H1 (cell line): Measurements from ENCODE around the gene EML4. TPM values are rescaled to one million over a fixed set of nuclear protein-coding genes. Genes with fewer than 3 reads are reported as not detected.

Experiments used
- CTCF ChIA-PET: fragments of 300-600 bp; sonication (Branson Sonifier 250); formaldehyde crosslinking; loops from one replicate; lab custom pipeline; 2021; ENCODE audit not compliant: partially characterized antibody; lab: Charles Lee
- POLR2A ChIA-PET: fragments of 300-600 bp; sonication (Branson Sonifier 250); formaldehyde crosslinking; loops from one replicate; lab custom pipeline; 2021; ENCODE audit warnings: inconsistent platforms; ENCODE audit not compliant: partially characterized antibody; lab: Charles Lee
- DNase-seq, 2 experiments: peaks; one replicate each; pipeline versions ENCODE4 v3.0.0 to v3.0.0-alpha.2; 2010 to 2022; ENCODE audit warnings: low spot score in 2 of 2, low read depth in 1 of 2, mixed read lengths in 1 of 2
- FAIRE-seq: peaks from 2 replicates; lab custom pipeline; 2011; peaks lifted over from hg19 to GRCh38; lab: Jason Lieb, UNC
- H2AFZ ChIP-seq: 2 replicates; pipeline ENCODE4 v1.8.1; 2012; ENCODE audit warnings: low read length, inconsistent platforms
- H2AK5ac ChIP-seq: 2 replicates; pipeline ENCODE4 v1.6.1; 2013; ENCODE audit warnings: low read depth, low read length
- H2BK120ac ChIP-seq: replicated peaks from 2 replicates; pipeline ENCODE3; 2013; ENCODE audit warnings: low read depth, low read length, inconsistent platforms
- H2BK12ac ChIP-seq: 2 replicates; pipeline ENCODE4 v1.6.1; 2013; ENCODE audit warnings: low read depth, low read length
- H2BK15ac ChIP-seq: 2 replicates; pipeline ENCODE4 v1.6.1; 2013; ENCODE audit warnings: low read length
- H2BK20ac ChIP-seq: 2 replicates; pipeline ENCODE4 v1.6.1; 2013; ENCODE audit warnings: low read length
- H2BK5ac ChIP-seq: 2 replicates; pipeline ENCODE4 v1.6.1; 2013; ENCODE audit warnings: low read depth, low read length
- H3K14ac ChIP-seq: 2 replicates; pipeline ENCODE4 v1.6.1; 2013; ENCODE audit warnings: inconsistent platforms; ENCODE audit not compliant: insufficient read length
- H3K18ac ChIP-seq: 2 replicates; pipeline ENCODE4 v1.6.1; 2013; ENCODE audit warnings: low read length; ENCODE audit errors: extremely low read depth
- H3K23ac ChIP-seq: 2 replicates; pipeline ENCODE4 v1.6.1; 2013; ENCODE audit warnings: inconsistent platforms; ENCODE audit not compliant: insufficient read length
- H3K23me2 ChIP-seq: 2 replicates; pipeline ENCODE4 v1.6.1; 2013; ENCODE audit warnings: low read depth, low read length
- H3K27ac ChIP-seq: 2 replicates; pipeline ENCODE4 v1.6.1; 2011; ENCODE audit warnings: low read depth, low read length, inconsistent platforms
- H3K27me3 ChIP-seq, 4 experiments: replicated peaks in 1 of 4; 1 replicate in 1 of 4; 2 replicates in 3 of 4; pipeline versions ENCODE4 v1.6.1 to v1.8.1; 2011 to 2013; ENCODE audit warnings: low read length in 3 of 4, mild to moderate bottlenecking in 3 of 4, inconsistent platforms in 2 of 4, mixed read lengths in 2 of 4, moderate library complexity in 1 of 4; ENCODE audit not compliant: control insufficient read depth in 3 of 4, insufficient read depth in 3 of 4; ENCODE audit errors: extremely low read depth in 1 of 4
- H3K36me3 ChIP-seq, 4 experiments: 2 replicates each; pipeline versions ENCODE4 v1.6.1 to v1.8.1; 2011 to 2013; ENCODE audit warnings: mild to moderate bottlenecking in 4 of 4, low read length in 3 of 4, moderate library complexity in 2 of 4, control low read depth in 1 of 4, inconsistent platforms in 1 of 4; ENCODE audit not compliant: insufficient read depth in 4 of 4, control insufficient read depth in 2 of 4
- H3K4ac ChIP-seq: replicated peaks from 2 replicates; pipeline ENCODE3; 2013; ENCODE audit warnings: low read length, low read depth, mixed read lengths, inconsistent platforms; ENCODE audit not compliant: insufficient read length
- H3K4me1 ChIP-seq, 4 experiments: replicated peaks in 1 of 4; 1 replicate in 1 of 4; 2 replicates in 3 of 4; pipeline versions ENCODE4 v1.6.1 to v1.8.1; 2011 to 2013; ENCODE audit warnings: low read length in 3 of 4, inconsistent platforms in 2 of 4, mixed read lengths in 1 of 4; ENCODE audit not compliant: insufficient read depth in 4 of 4, control insufficient read depth in 3 of 4
- H3K4me2 ChIP-seq, 2 experiments: 2 replicates each; pipeline versions ENCODE4 v1.6.1 to v1.8.1; 2011 to 2013; ENCODE audit warnings: low read depth in 2 of 2, low read length in 2 of 2, control low read depth in 1 of 2, inconsistent platforms in 1 of 2, mild to moderate bottlenecking in 1 of 2; ENCODE audit not compliant: insufficient read depth in 1 of 2
- H3K4me3 ChIP-seq, 4 experiments: fragments of 200-600, 300-600 bp in 1 of 4; sonication (generic), shearing (Covaris generic), sonication (Bioruptor Twin) in 1 of 4; 2 replicates each; pipeline versions ENCODE4 v1.5.1 to v1.8.1; 2011 to 2016; ENCODE audit warnings: low read length in 4 of 4, low read depth in 3 of 4, control low read depth in 2 of 4, inconsistent platforms in 2 of 4, mild to moderate bottlenecking in 2 of 4, mixed read lengths in 1 of 4, moderate library complexity in 1 of 4; ENCODE audit not compliant: insufficient read depth in 2 of 4; ENCODE audit errors: extremely low read depth in 1 of 4
- H3K56ac ChIP-seq: replicated peaks from 2 replicates; pipeline ENCODE3; 2013; ENCODE audit warnings: low read depth, mild to moderate bottlenecking, mixed read lengths, low read length, inconsistent platforms; ENCODE audit not compliant: insufficient read length
- H3K79me1 ChIP-seq: 2 replicates; pipeline ENCODE4 v1.6.1; 2013; ENCODE audit warnings: low read depth, low read length, control low read depth
- H3K79me2 ChIP-seq, 2 experiments: 2 replicates each; pipeline versions ENCODE4 v1.6.1 to v1.8.1; 2012 to 2013; ENCODE audit warnings: low read length in 2 of 2, mild to moderate bottlenecking in 2 of 2, inconsistent platforms in 1 of 2; ENCODE audit not compliant: insufficient read depth in 2 of 2, control insufficient read depth in 1 of 2
- H3K9ac ChIP-seq, 4 experiments: replicated peaks in 1 of 4; 1 replicate in 1 of 4; 2 replicates in 3 of 4; pipeline versions ENCODE4 v1.6.1 to v1.8.1; 2011 to 2013; ENCODE audit warnings: low read depth in 3 of 4, low read length in 3 of 4, control low read depth in 2 of 4, mild to moderate bottlenecking in 2 of 4, moderate library complexity in 2 of 4, inconsistent platforms in 1 of 4; ENCODE audit errors: extremely low read depth in 1 of 4
- H3K9me3 ChIP-seq, 2 experiments: 2 replicates each; pipeline versions ENCODE4 v1.6.1 to v1.8.1; 2012 to 2013; ENCODE audit warnings: mild to moderate bottlenecking in 2 of 2, moderate library complexity in 2 of 2, control low read depth in 1 of 2, inconsistent platforms in 1 of 2, low read depth in 1 of 2, low read length in 1 of 2, mixed read lengths in 1 of 2; ENCODE audit not compliant: insufficient read depth in 2 of 2
- H4K20me1 ChIP-seq, 2 experiments: replicated peaks in 1 of 2; 2 replicates each; pipeline versions ENCODE3 to v1.8.1; 2011 to 2013; ENCODE audit warnings: inconsistent platforms in 2 of 2, low read length in 2 of 2, mild to moderate bottlenecking in 1 of 2; ENCODE audit not compliant: insufficient read depth in 2 of 2, control insufficient read depth in 1 of 2
- H4K5ac ChIP-seq: 2 replicates; pipeline ENCODE4 v1.6.1; 2013; ENCODE audit warnings: low read length, low read depth, mixed read lengths, inconsistent platforms; ENCODE audit not compliant: insufficient read length
- H4K8ac ChIP-seq: 2 replicates; pipeline ENCODE4 v1.8.0; 2013; ENCODE audit warnings: mild to moderate bottlenecking, moderate library complexity, low read length, inconsistent platforms; ENCODE audit not compliant: insufficient read depth; ENCODE audit errors: extremely low read depth
- H4K91ac ChIP-seq: replicated peaks from 2 replicates; pipeline ENCODE3; 2013; ENCODE audit warnings: low read length, mixed read lengths, inconsistent platforms; ENCODE audit not compliant: insufficient read length
- ASH2L ChIP-seq: fragments of 200-600, 300-600 bp; sonication (generic); IDR thresholded peaks from one replicate; pipeline ENCODE4 v1.7.1; 2017; ENCODE audit warnings: low read length
- ATF2 ChIP-seq: IDR thresholded peaks from 2 replicates; pipeline ENCODE4 v1.6.1; 2012; ENCODE audit warnings: low read length, inconsistent platforms
- BRCA1 ChIP-seq: IDR thresholded peaks from 2 replicates; pipeline ENCODE4 v1.6.1; 2012; ENCODE audit warnings: low read depth, low read length, improper control_type of control experiment
- CEBPB ChIP-seq: IDR thresholded peaks from 2 replicates; pipeline ENCODE4 v1.6.1; 2012; ENCODE audit warnings: low read depth, low read length
- CTBP2 ChIP-seq: IDR thresholded peaks from 2 replicates; pipeline ENCODE4 v1.7.0; 2011; ENCODE audit warnings: borderline replicate concordance, mild to moderate bottlenecking, moderate library complexity, mixed read lengths, low read length; ENCODE audit not compliant: insufficient read depth, insufficient read length
- GABPA ChIP-seq: IDR thresholded peaks from 2 replicates; pipeline ENCODE4 v1.6.1; 2011; ENCODE audit warnings: mild to moderate bottlenecking, low read length, moderate library complexity, borderline replicate concordance; ENCODE audit not compliant: insufficient read depth
- KDM5A ChIP-seq: fragments of 200-600 bp; IDR thresholded peaks from 2 replicates; pipeline ENCODE4 v1.7.1; 2012; ENCODE audit warnings: mild to moderate bottlenecking, low read length, inconsistent platforms, mixed read lengths
- NRF1 ChIP-seq: IDR thresholded peaks from 2 replicates; pipeline ENCODE4 v1.6.1; 2011; ENCODE audit warnings: mild to moderate bottlenecking, low read depth, low read length, improper control_type of control experiment
- RFX5 ChIP-seq: IDR thresholded peaks from 2 replicates; pipeline ENCODE4 v1.6.1; 2011; ENCODE audit warnings: low read depth, low read length, improper control_type of control experiment, borderline replicate concordance
- SIN3A ChIP-seq, 2 experiments: IDR thresholded peaks in 1 of 2; conservative IDR thresholded peaks in 1 of 2; 2 replicates each; pipeline ENCODE4 v1.6.1; 2011 to 2012; ENCODE audit warnings: low read length in 2 of 2, improper control_type of control experiment in 1 of 2, low read depth in 1 of 2, mild to moderate bottlenecking in 1 of 2
- SIX5 ChIP-seq: IDR thresholded peaks from 2 replicates; pipeline ENCODE4 v1.6.1; 2011; ENCODE audit warnings: mild to moderate bottlenecking, low read depth, low read length
- SUZ12 ChIP-seq: fragments of 200-600 bp; sonication (generic); IDR thresholded peaks from 2 replicates; pipeline ENCODE4 v1.6.1; 2012; ENCODE audit warnings: mild to moderate bottlenecking, inconsistent platforms, low read length, moderate library complexity, mixed read lengths
- TBP ChIP-seq: IDR thresholded peaks from 2 replicates; pipeline ENCODE4 v1.6.1; 2011; ENCODE audit warnings: low read depth, low read length, improper control_type of control experiment
- WGBS, 2 experiments: shearing (Covaris generic) in 1 of 2; methylation state at CpG; one replicate each; pipeline versions ENCODE4 v1.1.6 to v1.1.7; 2013 to 2015; ENCODE audit warnings: low lambda C conversion rate in 2 of 2, mixed read lengths in 2 of 2, inconsistent platforms in 1 of 2, low coverage in 1 of 2, missing lambda C conversion rate in 1 of 2; ENCODE audit not compliant: insufficient replicate concordance in 2 of 2, insufficient coverage in 1 of 2, insufficient read length in 1 of 2; ENCODE audit errors: extremely low coverage in 1 of 2, missing lambda C conversion rate in 1 of 2; 5-methylcytosine and 5-hydroxymethylcytosine counted together
- polyA plus RNA-seq, 7 experiments: library from polyadenylated mRNA; depleted of rRNA in 3 of 7; stranded (reverse) in 5 of 7; unstranded in 2 of 7; fragments of >200 nt in 5 of 7; fragments of 200-250 nt in 2 of 7; gene quantifications; 1 replicate in 5 of 7; 2 replicates in 1 of 7; 4 replicates in 1 of 7; pipeline versions ENCODE4 v1.2.1 to v1.2.3, GENCODE V29; 2011 to 2013; ENCODE audit warnings: missing spikeins in 2 of 7, mixed read lengths in 2 of 7
- total RNA-seq: library from RNA; stranded (reverse); fragmentation: NEBNext Ultra II Directional; extraction: Animal tissue kit (Norgen Biotek cat#: 25700); gene quantifications from 2 replicates; pipeline ENCODE4 v1.2.1, GENCODE V29; 2021

EML4 gene
- total and polyA plus RNA-seq, 2 of the 8 experiments (the other 6 are each of a cell fraction or from before 2014, with no cell fraction given): 50.1 to 104 TPM

- no peaks in the 10 kb centered on the region for H3K36me3 ChIP-seq
- H3K18ac ChIP-seq: no peak overlapping the region
- TF ChIP-seq SIX5 (no peak), KDM5A (no peak), TBP (no peak), GABPA (no peak), NRF1 (no peak), ASH2L (no peak), CTBP2 (no peak), SIN3A (conservative IDR thresholded peaks at IDR 0.05 in 1 of 2, IDR thresholded peaks at IDR 0.05 in 1 of 2; ENCODE audit: low read depth in 1 of 2, low read length in 2 of 2) (no peak), BRCA1 (no peak), RFX5 (no peak), SUZ12 (no peak), ATF2 (no peak), CEBPB (no peak)
- no peaks in the 10 kb centered on the region for H3K79me1 ChIP-seq
- H2BK120ac ChIP-seq: no peak overlapping the region
- no peak overlapping the region for H3K9ac ChIP-seq
- POLR2A ChIA-PET: no interaction called here
- no peak overlapping the region for H3K4me2 ChIP-seq
- no peak overlapping the region for H4K5ac ChIP-seq
- H3K79me2 ChIP-seq: peaks cover 0 to 89% of the 10 kb centered on the region in 2 experiments; a peak in 3 of 4 replicates
- no peaks in the 10 kb centered on the region for H3K9me3 ChIP-seq
- no peak overlapping the region for H3K4ac ChIP-seq
- H3K4me3 ChIP-seq: no peak overlapping the region
- no peaks in the 10 kb centered on the region for H3K27me3 ChIP-seq
- peaks cover 0 to 3% (median 0%) of the 10 kb centered on the region in 4 experiments; a peak in 2 of 7 replicates for H3K4me1 ChIP-seq
- H2BK20ac ChIP-seq: no peak overlapping the region
- FAIRE-seq (no peak), DNase-seq (no peak)
- WGBS, 2 experiments: 91% methylated on average over 3 of the region's 3 CpGs; no CpG with 5 or more reads in 1 of the 2 experiments
- H3K56ac ChIP-seq: no peak overlapping the region
- H4K91ac ChIP-seq: no peak overlapping the region
- no peak overlapping the region for H3K14ac ChIP-seq
- no peak overlapping the region for H2AK5ac ChIP-seq
- peaks cover 5 to 9% of the 10 kb centered on the region in 2 experiments for H4K20me1 ChIP-seq
- CTCF ChIA-PET: no interaction called here
- no peak overlapping the region for H2AFZ ChIP-seq
- H3K23me2 ChIP-seq: no peaks in the 10 kb centered on the region
- H2BK12ac ChIP-seq: no peak overlapping the region
- H3K27ac ChIP-seq: no peak overlapping the region
- H3K23ac ChIP-seq: no peak overlapping the region
- H2BK15ac ChIP-seq: no peak overlapping the region
- H4K8ac ChIP-seq: no peak overlapping the region
- no peak overlapping the region for H2BK5ac ChIP-seq
Observed at GRCh38 chr2:42187886-42188285, 18.7 kb downstream of the EML4 start.
